Activated CD4-positive, alpha-beta T cell treated with anti-CD3 and anti-CD28 coated beads for 36 hours (primary cell): Measurements from ENCODE around the gene DVL1. TPM values are rescaled to one million over a fixed set of nuclear protein-coding genes. Genes with fewer than 3 reads are reported as not detected.

Source experiments
- ATAC-seq: fragments of 200-7000 bp; cut with Tn5 transposase; one replicate; pipeline ENCODE4 v1.10.0; 2021; ENCODE audit warnings: mild to moderate bottlenecking, moderate library complexity
- CTCF ChIA-PET: fragments of 350-600 bp; sonication (Branson Sonifier 250); formaldehyde crosslinking; loops from one replicate; lab custom pipeline; 2021; ENCODE audit warnings: antibody characterized with exemption; lab: Charles Lee
- POLR2A ChIA-PET: fragments of 350-600 bp; sonication (Branson Sonifier 250); formaldehyde crosslinking; loops from one replicate; lab custom pipeline; 2021; ENCODE audit warnings: antibody characterized with exemption, inconsistent platforms; lab: Charles Lee
- DNase-seq: peaks from one replicate; pipeline ENCODE4 v3.0.0-alpha.2; 2020
- H3K27ac Mint-ChIP-seq: one replicate; pipeline ENCODE4 v1.8.0; 2021; ENCODE audit warnings: mixed read lengths
- H3K27me3 Mint-ChIP-seq: one replicate; pipeline ENCODE4 v1.8.0; 2021; ENCODE audit warnings: mixed read lengths
- H3K36me3 Mint-ChIP-seq: one replicate; pipeline ENCODE4 v1.8.0; 2021; ENCODE audit warnings: low read depth, mixed read lengths
- H3K4me1 Mint-ChIP-seq: one replicate; pipeline ENCODE4 v1.8.0; 2021; ENCODE audit warnings: mixed read lengths
- H3K4me3 Mint-ChIP-seq: one replicate; pipeline ENCODE4 v1.8.0; 2021; ENCODE audit warnings: mild to moderate bottlenecking, moderate library complexity, mixed read lengths
- H3K9me3 Mint-ChIP-seq: one replicate; pipeline ENCODE4 v1.8.0; 2021; ENCODE audit warnings: low read depth, mixed read lengths
- intact Hi-C, 2 experiments: fragments of 100-400 bp; cut with DNase I in 1 of 2; cut with micrococcal nuclease in 1 of 2; formaldehyde crosslinking; loops; one replicate each; pipeline versions ENCODE4 v1.14.2 to v1.15.1; 2022 to 2024; cut with DNase I, micrococcal nuclease
- total RNA-seq, 2 experiments: library from RNA; stranded (reverse); gene quantifications; one replicate each; pipeline ENCODE4 v1.2.3, GENCODE V29; 2021

Gene DVL1
- total RNA-seq, 2 experiments from 2014 or later: 35.3 to 35.5 TPM

DNA sequence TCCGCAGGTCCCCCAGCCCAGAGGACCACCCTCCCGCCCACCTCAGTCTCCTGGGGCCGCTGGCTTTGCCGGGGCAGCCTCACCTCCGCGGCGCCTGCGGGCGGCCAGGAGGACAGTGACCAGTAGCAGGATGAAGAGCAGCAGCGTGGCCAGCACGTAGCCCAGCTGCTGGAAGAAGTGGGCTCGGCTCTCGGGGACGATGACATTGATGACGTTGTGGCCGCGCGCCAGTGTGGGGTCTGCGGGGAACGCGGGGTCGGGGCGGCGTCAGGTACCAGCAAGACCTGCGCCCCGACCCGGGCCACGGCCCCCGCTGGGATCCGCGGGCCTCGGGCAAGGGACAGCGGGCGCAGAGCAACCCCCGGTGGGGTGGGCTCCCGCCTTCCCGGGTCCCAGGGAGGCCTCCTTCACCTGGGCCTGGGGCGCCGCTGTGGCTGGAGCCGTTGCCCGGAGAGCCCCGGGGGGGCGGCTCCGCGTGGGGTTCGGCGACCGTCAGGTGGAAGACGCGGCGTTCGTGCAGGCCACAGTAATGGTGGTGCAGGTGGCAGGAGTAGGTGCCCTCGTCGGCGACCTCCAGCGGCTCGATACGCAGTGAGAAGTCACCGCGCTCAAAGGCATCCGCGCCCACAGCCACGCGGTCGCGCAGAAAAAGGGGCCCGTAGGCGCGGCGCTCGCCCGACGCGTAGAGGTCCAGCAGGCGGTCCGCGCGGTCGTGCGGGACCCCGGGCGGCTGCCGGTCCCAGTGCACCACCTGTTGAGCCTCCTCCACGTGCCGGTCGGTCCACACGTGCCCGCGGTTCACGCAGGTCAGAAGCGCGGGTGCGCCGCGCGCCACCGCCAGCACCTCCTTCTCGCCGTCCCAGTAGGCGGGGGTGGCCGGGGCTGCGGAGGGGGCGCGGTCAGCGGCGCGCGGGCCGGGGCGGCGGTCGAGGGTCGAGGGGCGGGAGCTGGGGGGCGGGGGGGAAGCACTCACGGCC lies 5.3 kb upstream of the DVL1 start:
- CTCF ChIA-PET: no interaction called here
- no peaks in the 10 kb centered on the region for H3K9me3 Mint-ChIP-seq
- DNase-seq: no peak
- peaks cover 14% of the 10 kb centered on the region for H3K27me3 Mint-ChIP-seq
- no peak overlapping the region for H3K27ac Mint-ChIP-seq
- intact Hi-C loops: no loop called here
- peaks cover 13% of the 10 kb centered on the region for H3K4me1 Mint-ChIP-seq
- H3K36me3 Mint-ChIP-seq: no peaks in the 10 kb centered on the region
- POLR2A ChIA-PET: no interaction called here
- no peak overlapping the region for H3K4me3 Mint-ChIP-seq
- ATAC-seq: no peak

DNA sequence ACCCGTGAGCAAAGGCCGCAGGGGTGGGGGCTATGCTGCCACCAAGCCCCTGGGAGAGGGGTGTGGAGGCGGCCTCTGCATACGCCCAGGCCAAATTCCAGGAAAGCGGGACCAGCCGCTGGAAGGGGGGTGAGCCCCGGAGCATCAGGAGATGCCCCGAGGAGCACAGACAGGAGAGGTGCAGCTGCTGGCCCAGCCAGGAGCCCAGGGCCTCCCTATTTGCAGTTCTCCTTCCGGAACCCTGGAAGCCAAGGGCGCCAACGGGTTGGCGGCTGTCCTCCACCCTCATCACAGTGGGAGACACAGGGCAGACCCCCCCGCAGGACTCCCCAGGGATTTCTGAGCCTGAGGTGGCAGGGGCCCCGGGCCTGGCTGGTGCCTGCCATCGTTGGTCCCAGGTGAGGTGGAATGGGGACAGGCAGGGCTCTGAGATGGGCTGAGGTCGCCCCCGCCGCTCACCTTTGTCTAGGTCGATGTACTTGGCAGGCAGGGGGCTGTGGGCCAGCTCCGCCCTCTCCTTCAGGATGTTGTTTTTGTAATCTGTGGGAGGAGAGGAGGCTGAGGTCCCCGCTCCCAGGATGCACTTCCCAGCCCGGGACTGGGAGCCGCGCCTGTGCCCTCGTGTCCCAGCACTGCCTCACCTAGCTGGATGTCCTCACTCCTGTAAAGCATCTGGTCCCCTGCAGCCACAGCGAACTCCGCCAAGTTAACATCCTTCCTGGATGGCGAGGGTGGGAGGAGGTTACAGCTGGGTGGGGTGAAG lies 4.4 kb upstream of the DVL1 start:
- H3K4me3 Mint-ChIP-seq: no peak overlapping the region
- no peaks in the 10 kb centered on the region for H3K36me3 Mint-ChIP-seq
- DNase-seq (no peak), ATAC-seq (no peak)
- no peak overlapping the region for H3K27ac Mint-ChIP-seq
- ChIA-PET POLR2A (no interaction called here), CTCF (interaction anchor here (0.8 kb wide), 1 partner anchor 232 kb away, joined by 3 read pairs; no protein-coding TSS in a partner anchor)
- H3K9me3 Mint-ChIP-seq: no peaks in the 10 kb centered on the region
- intact Hi-C loops: no loop called here
- peaks cover 14% of the 10 kb centered on the region for H3K27me3 Mint-ChIP-seq
- peaks cover 6% of the 10 kb centered on the region for H3K4me1 Mint-ChIP-seq

DNA sequence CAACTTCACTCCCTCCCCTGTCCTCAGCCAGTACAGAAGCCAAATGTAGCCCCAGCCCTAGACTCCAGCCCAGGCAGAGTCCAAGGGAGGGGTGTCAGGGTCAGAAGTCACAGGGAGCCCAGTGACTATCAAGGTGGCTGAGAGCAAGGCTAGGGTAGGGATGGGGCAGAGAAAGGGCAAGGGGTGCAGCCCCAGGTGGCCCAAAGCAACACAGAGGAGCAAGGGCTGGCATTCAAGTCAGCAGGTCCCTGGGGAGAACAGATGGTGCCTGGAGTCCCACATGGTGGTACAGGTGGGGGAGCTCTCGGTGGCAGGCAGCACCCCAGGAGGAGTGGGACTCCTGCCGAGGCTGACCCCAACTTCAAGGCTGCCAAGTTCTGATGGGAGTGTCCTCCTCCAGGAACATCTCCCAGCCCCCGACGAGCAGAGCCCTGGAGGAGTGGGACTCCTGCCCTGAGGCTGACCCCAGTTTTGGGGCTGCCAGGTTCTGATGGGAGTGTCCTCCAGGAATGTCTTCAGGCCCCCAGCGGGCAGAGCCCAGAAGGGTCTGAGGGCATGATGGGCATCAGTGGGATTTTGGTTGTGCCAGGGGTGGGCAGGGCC lies 3.7 kb upstream of the DVL1 start:
- no peak for DNase-seq
- peaks cover 14% of the 10 kb centered on the region for H3K27me3 Mint-ChIP-seq
- no peaks in the 10 kb centered on the region for H3K9me3 Mint-ChIP-seq
- no peak for ATAC-seq
- intact Hi-C loops: no loop called here
- CTCF ChIA-PET: interaction anchor here (1.6 kb wide), 1 partner anchor 18 kb away, joined by 4 read pairs; no protein-coding TSS in a partner anchor
- no peak overlapping the region for H3K27ac Mint-ChIP-seq
- POLR2A ChIA-PET: no interaction called here
- no peaks in the 10 kb centered on the region for H3K36me3 Mint-ChIP-seq
- H3K4me3 Mint-ChIP-seq: no peak overlapping the region
- H3K4me1 Mint-ChIP-seq: peaks cover 6% of the 10 kb centered on the region

- Mint-ChIP-seq H3K4me3 (peak overlapping the region; percentile 51), H3K4me1 (peaks cover 16% of the 10 kb centered on the region), H3K9me3 (no peaks in the 10 kb centered on the region), H3K27ac (no peak overlapping the region), H3K27me3 (peaks cover 11% of the 10 kb centered on the region), H3K36me3 (no peaks in the 10 kb centered on the region)
- CTCF ChIA-PET: interaction anchor here (0.9 to 1.6 kb wide), 2 partner anchors 14 to 20 kb away, joined by 3 to 4 read pairs; no protein-coding TSS in a partner anchor
- POLR2A ChIA-PET: no interaction called here
- DNase-seq (no peak), ATAC-seq (no peak)
- intact Hi-C loops: no loop called here
Measured at GRCh38 chr1:1351511-1352427, 2.6 kb upstream of the DVL1 start.

GRCh38 chr1:1348420-1349255 lies 580 bp downstream of the DVL1 start:
- Mint-ChIP-seq H3K36me3 (no peaks in the 10 kb centered on the region), H3K4me3 (peak overlapping the region; percentile 74), H3K4me1 (peaks cover 23% of the 10 kb centered on the region), H3K27me3 (peaks cover 8% of the 10 kb centered on the region), H3K27ac (no peak overlapping the region), H3K9me3 (no peaks in the 10 kb centered on the region)
- POLR2A ChIA-PET: interaction anchor here (0.5 to 0.7 kb wide), 3 partner anchors 34 to 533 kb away, joined by 3 to 5 read pairs (median 3); no protein-coding TSS in a partner anchor
- intact Hi-C loops: loop anchor here in 1 of 2 experiments (1.0 to 2.0 kb wide), 12 partner anchors 24 to 289 kb away; partner anchors contain the start of genes ATAD3B, AURKAIP1, B3GALT6 and C1orf159
- peak; percentile 31 for ATAC-seq
- no peak for DNase-seq
- CTCF ChIA-PET: interaction anchor here (0.5 to 1.9 kb wide), 2 partner anchors 23 to 473 kb away, joined by 3 to 10 read pairs; no protein-coding TSS in a partner anchor

- ChIA-PET CTCF (interaction anchor here (0.5 to 1.9 kb wide), 3 partner anchors 24 to 474 kb away, joined by 3 to 10 read pairs (median 3); no protein-coding TSS in a partner anchor), POLR2A (interaction anchor here (0.5 to 0.7 kb wide), 3 partner anchors 33 to 534 kb away, joined by 3 to 5 read pairs (median 3); no protein-coding TSS in a partner anchor)
- no peak for ATAC-seq
- Mint-ChIP-seq H3K4me1 (peaks cover 23% of the 10 kb centered on the region), H3K27me3 (peaks cover 8% of the 10 kb centered on the region), H3K4me3 (peak overlapping the region; percentile 74), H3K27ac (no peak overlapping the region), H3K9me3 (no peaks in the 10 kb centered on the region), H3K36me3 (no peaks in the 10 kb centered on the region)
- DNase-seq: no peak
- intact Hi-C loops: loop anchor here in 1 of 2 experiments (2.0 kb wide), 2 partner anchors 75 to 87 kb away; partner anchors contain the start of genes UBE2J2 and VWA1
Measured at GRCh38 chr1:1347663-1348419, 1.4 kb downstream of the DVL1 start.

DNA sequence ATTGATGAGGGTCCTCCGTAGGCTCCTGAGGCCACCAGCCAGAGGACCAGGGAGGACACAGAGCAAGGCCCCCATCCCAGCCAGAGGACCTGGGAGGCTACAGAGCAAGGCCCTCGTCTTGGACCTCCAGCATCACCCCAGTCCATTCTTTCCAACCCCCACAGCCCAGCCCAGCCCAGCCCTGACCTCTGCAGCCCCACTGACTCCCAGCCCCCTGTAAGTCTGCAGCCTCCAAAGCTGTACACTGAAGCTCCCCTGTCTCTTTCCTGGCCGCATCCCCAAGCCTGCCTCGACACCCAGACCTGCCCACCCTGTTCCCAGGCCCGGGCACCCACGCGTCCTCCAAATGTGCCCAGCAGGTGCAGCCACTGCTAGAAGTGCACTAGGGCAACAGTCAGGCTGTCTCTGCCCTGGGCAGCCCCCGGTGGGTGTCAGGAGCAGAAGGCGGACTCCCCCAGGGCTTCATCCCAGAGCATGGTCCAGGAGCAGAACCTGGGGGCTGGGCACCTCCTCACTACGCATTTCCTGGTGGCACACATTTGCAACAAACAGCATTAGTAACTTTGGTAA lies 2.1 kb downstream of the DVL1 start:
- POLR2A ChIA-PET: interaction anchor here (0.7 kb wide), 1 partner anchor 16 kb away, joined by 3 read pairs; no protein-coding TSS in a partner anchor
- Mint-ChIP-seq H3K27ac (no peak overlapping the region), H3K9me3 (no peaks in the 10 kb centered on the region), H3K27me3 (peaks cover 1% of the 10 kb centered on the region), H3K36me3 (no peaks in the 10 kb centered on the region), H3K4me3 (peak overlapping the region; percentile 74), H3K4me1 (peaks cover 20% of the 10 kb centered on the region)
- CTCF ChIA-PET: interaction anchor here (1.9 kb wide), 1 partner anchor 25 kb away, joined by 10 read pairs; no protein-coding TSS in a partner anchor
- intact Hi-C loops: no loop called here
- no peak for ATAC-seq
- DNase-seq: no peak

DNA sequence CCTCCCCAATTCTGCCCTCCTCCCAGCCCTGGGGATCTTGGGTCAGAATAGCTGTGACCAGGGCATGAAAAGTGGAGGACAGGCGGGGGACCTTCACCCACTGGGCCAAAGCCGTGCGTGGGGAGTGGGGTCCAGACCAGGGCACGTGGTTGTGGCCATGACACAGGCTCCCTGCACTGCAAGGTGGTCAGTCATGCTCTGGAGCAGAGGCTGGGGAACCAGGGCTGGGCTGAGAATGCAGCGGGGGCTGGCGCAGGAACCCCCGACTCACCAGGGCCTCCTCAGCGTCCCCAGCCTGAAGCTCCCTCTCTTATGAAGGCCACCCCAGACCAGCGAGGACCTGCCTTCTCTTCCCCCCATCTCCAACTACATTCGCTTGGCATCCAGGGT lies 2.7 kb downstream of the DVL1 start:
- intact Hi-C loops: no loop called here
- Mint-ChIP-seq H3K4me3 (no peak overlapping the region), H3K27ac (no peak overlapping the region), H3K36me3 (peaks cover under 1% of the 10 kb centered on the region), H3K9me3 (no peaks in the 10 kb centered on the region), H3K4me1 (peaks cover 20% of the 10 kb centered on the region), H3K27me3 (no peaks in the 10 kb centered on the region)
- ChIA-PET CTCF (interaction anchor here (1.9 kb wide), 1 partner anchor 25 kb away, joined by 10 read pairs; no protein-coding TSS in a partner anchor), POLR2A (interaction anchor here (0.7 kb wide), 1 partner anchor 15 kb away, joined by 3 read pairs; no protein-coding TSS in a partner anchor)
- ATAC-seq: no peak
- no peak for DNase-seq
